Mucosa of descending colon (tissue), 3 donors: ENCODE results near the gene NEK4. TPM values are rescaled to one million over a fixed set of nuclear protein-coding genes. Genes with fewer than 3 reads are reported as not detected.

ENCODE experiments used
- ATAC-seq: fragments of 200-7000 bp; cut with Tn5 transposase; one replicate; pipeline ENCODE4 v1.9.1; 2020; ENCODE audit warnings: mild to moderate bottlenecking, moderate library complexity
- DNase-seq, 3 donors: peaks; one replicate each; pipeline ENCODE4 v3.0.0-alpha.2; 2020
- H3K36me3 ChIP-seq: fragments of 200-600 bp; one replicate; pipeline ENCODE4 v1.8.0; 2021; ENCODE audit warnings: low read depth, mild to moderate bottlenecking
- H3K4me1 ChIP-seq: fragments of 200-600 bp; one replicate; pipeline ENCODE4 v1.8.0; 2021; ENCODE audit warnings: low read depth, mild to moderate bottlenecking
- H3K4me3 ChIP-seq: fragments of 200-600 bp; one replicate; pipeline ENCODE4 v1.8.0; 2021; ENCODE audit warnings: mild to moderate bottlenecking
- H3K9me3 ChIP-seq: fragments of 200-600 bp; one replicate; pipeline ENCODE4 v1.8.0; 2021; ENCODE audit warnings: mild to moderate bottlenecking
- intact Hi-C, 2 donors: fragments of 100-400 bp; cut with DNase I in 1 of 2; cut with micrococcal nuclease in 1 of 2; formaldehyde crosslinking; loops; one replicate each; pipeline versions ENCODE4 v1.11.0 to v1.11.1; 2022; cut with DNase I, micrococcal nuclease
- total RNA-seq, 3 donors: library from RNA; stranded (reverse); fragmentation: NEBNext Ultra II Directional in 2 of 3; extraction: Animal tissue kit (Norgen Biotek cat#: 25700) in 2 of 3; gene quantifications; one replicate each; pipeline versions ENCODE4 v1.2.1 to v1.2.4, GENCODE V29; 2021 to 2023
- TF ChIP-seq, protein P1 (sequence below): fragments of 200-600 bp; IDR thresholded peaks from one replicate; pipeline ENCODE4 v1.8.0; 2022; ENCODE audit warnings: antibody characterized with exemption, mild to moderate bottlenecking
- donor health status: DM: no; HTN: no; CAD: no; lungs with moderate emphysema.
- donor health status: DM: no; HTN: no; CAD: no.
- donor health status: DM: no; HTN: yes; CAD: no.

NEK4 gene
- total RNA-seq, 3 donors from 2014 or later: 19.9 to 33.9 (median 20.2) TPM

DNA sequence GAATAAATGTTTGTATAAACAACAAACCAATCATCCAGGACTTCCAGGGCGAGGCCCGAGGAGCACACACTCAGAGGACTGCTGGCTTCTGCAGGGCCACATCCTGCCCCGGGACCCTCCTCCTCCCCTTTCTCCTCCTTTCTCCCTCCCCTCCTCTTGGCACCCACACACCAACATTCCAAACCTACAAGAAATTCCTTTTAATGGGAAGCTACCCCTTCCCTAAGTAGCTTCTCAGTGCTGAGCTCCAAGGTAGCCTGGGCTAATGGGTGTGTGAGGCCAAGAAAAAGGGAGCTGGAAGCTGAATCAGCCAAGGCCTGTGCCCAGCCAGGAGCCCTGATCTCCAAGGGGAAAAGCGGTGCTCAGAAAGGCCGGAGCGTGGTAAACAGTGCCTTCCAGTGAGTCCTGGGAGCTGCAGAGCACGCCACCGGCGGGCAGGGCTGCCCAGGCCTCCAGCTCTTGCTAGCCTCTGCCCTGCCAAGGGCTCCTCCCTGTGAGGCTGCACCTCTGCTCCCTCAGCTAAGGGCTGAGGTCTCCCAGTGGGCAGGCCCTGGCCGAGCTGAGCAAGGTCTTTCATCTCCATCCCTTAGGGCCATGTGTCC is 27.7 kb upstream of the NEK4 start:
- no peak for DNase-seq
- TF ChIP-seq, protein P1, sequence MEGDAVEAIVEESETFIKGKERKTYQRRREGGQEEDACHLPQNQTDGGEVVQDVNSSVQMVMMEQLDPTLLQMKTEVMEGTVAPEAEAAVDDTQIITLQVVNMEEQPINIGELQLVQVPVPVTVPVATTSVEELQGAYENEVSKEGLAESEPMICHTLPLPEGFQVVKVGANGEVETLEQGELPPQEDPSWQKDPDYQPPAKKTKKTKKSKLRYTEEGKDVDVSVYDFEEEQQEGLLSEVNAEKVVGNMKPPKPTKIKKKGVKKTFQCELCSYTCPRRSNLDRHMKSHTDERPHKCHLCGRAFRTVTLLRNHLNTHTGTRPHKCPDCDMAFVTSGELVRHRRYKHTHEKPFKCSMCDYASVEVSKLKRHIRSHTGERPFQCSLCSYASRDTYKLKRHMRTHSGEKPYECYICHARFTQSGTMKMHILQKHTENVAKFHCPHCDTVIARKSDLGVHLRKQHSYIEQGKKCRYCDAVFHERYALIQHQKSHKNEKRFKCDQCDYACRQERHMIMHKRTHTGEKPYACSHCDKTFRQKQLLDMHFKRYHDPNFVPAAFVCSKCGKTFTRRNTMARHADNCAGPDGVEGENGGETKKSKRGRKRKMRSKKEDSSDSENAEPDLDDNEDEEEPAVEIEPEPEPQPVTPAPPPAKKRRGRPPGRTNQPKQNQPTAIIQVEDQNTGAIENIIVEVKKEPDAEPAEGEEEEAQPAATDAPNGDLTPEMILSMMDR: no peak
- no peaks in the 10 kb centered on the region for H3K4me1 ChIP-seq
- no peaks in the 10 kb centered on the region for H3K9me3 ChIP-seq
- intact Hi-C loops: no loop called here
- no peaks in the 10 kb centered on the region for H3K36me3 ChIP-seq
- H3K4me3 ChIP-seq: no peak overlapping the region
- ATAC-seq: peak; percentile 7

DNA sequence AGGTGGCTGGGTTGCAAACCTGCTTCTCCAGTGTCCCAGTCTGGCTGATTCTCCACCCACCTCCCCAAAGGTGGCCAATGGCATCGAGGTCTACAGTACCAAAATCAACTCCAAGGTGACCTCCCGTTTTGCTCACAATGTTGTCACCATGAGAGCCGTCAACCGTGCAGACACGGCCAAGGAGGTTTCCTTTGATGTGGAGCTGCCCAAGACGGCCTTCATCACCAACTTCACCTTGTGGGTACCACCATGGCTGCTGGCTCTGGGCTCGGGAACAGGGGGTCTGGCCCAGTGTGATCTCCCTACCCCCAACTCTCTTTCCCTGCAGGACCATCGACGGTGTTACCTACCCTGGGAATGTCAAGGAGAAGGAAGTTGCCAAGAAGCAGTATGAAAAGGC is 25.7 kb upstream of the NEK4 start:
- intact Hi-C loops: no loop called here
- H3K9me3 ChIP-seq: no peaks in the 10 kb centered on the region
- no peak overlapping the region for H3K4me3 ChIP-seq
- ATAC-seq: no peak
- no peaks in the 10 kb centered on the region for H3K4me1 ChIP-seq
- H3K36me3 ChIP-seq: no peaks in the 10 kb centered on the region
- TF ChIP-seq, protein P1: no peak
- DNase-seq: no peak

DNA sequence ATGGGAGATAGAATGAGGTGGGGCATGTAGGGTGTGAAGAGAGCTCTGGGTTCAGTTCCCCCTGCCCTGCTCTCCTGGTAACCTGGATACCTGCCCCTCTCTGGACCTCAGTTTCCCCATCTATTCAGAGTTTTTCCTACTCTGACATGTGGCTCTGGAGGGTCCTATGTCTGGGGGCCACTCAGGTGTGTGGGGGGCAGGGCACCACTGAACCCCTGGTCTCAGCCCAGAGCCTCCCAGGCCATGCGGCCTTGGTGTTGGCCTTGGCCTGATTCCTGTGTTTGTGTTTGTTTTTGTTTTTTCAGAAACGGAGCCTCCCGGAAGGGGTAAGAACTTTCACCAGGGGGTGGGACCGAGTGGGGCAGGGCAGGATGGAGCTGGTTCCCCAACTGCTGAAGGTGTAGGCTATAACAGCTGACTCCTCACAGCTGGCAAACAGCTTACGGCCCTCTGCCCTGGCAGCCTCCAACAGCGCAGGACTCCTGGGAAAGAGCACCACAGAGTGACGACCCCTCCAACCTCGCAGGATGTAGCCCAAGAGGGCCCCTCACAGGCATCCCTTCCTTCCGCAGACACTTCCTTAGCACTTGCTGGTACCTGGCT is 24.7 kb upstream of the NEK4 start:
- ATAC-seq: no peak
- Histone ChIP-seq H3K4me3 (no peak overlapping the region), H3K4me1 (no peaks in the 10 kb centered on the region), H3K9me3 (no peaks in the 10 kb centered on the region), H3K36me3 (no peaks in the 10 kb centered on the region)
- intact Hi-C loops: no loop called here
- TF ChIP-seq, protein P1: no peak
- no peak for DNase-seq

DNA sequence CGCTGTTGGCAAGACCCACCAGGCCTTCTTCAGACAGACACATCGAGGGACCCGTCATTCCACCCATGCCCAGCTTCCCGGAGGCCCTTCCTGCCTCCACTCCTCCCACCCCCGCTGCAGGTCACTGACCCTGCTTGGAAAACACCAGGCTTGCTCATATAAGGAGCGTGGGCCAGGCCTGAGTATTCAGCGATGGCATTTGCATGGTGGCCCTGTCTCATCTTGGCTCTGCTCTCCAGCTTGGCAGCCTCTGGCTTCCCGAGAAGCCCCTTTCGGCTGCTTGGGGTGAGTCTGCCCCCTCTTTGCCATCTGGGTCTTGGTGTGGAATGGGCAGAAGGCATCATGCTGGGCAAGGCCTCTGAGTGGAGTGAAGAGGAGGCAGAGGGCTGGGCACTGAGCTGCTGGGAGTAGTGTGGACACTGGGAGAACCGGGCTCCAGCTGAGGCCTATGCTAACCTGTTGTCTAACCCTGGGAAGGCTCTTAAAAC is 23.9 kb upstream of the NEK4 start, which contains the start of gene ITIH3:
Gene ITIH3, plus strand, starts transcription at position 185 of the 488 bp plus-strand sequence. Its CDS starts 8 bp downstream, at position 193.
- Histone ChIP-seq H3K36me3 (no peaks in the 10 kb centered on the region), H3K9me3 (no peaks in the 10 kb centered on the region), H3K4me3 (no peak within 1 kb of the TSS), H3K4me1 (no peaks in the 10 kb centered on the region)
- DNase-seq (no peak), ATAC-seq (no peak)
- intact Hi-C loops: no loop called here
- TF ChIP-seq, protein P1: no peak

DNA sequence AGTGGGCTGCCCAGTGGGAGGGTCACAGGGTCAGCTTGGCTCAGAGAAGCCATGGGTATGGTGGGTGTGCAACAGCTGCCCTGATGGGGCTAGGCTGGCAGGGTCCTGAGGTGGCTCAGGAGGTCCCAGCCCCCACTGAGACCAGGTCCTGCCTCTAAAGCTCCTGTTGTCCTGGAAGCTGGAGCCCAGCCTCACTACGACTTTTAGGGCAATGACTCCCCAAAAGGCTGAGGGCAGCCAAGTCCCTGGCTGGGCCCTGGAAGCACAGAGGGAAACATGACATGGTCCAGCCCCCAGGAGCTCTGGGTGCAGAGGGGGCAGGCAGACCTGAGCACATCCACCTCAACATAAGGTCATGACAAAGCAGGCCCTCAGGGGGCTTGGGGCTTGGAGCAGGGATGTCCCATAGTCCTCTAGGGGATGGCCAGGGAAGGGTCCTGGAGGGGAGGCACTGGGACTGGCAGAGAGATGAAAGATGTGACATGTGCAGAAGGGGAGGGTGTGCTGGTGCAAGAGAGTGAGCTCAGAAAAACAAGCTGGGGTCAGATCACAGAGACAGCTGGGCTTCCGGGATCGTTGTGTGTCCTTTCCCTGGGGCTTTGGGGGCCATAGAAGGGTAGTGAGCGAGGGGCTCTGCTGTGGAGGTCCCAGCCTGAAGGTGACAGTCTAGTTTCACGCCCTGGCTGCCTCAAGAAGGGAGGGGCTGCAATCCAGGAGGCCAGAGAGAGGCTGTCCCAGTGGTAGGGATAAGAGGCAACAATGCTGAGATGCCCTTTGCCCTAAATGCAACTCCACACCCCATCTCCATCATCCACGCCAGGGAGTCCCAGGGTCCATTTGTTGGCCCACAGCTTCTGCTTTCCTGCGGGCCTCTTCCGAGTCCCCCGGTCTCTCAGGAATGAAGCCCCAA is 23.2 kb upstream of the NEK4 start:
- H3K9me3 ChIP-seq: no peaks in the 10 kb centered on the region
- no peaks in the 10 kb centered on the region for H3K36me3 ChIP-seq
- H3K4me1 ChIP-seq: no peaks in the 10 kb centered on the region
- intact Hi-C loops: no loop called here
- no peak overlapping the region for H3K4me3 ChIP-seq
- TF ChIP-seq, protein P1: no peak
- ATAC-seq (no peak), DNase-seq (no peak)
